GM12892 (cell line): ENCODE measurements around the gene CSH1.

ENCODE experiments used
- POLR2A ChIP-seq: IDR thresholded peaks from 2 replicates; pipeline ENCODE4 v1.6.1; 2011; ENCODE audit warnings: low read depth, low read length, control low read depth
- TAF1 ChIP-seq: IDR thresholded peaks from 2 replicates; pipeline ENCODE4 v1.6.1; 2011; ENCODE audit warnings: low read depth, mild to moderate bottlenecking, control low read depth, low read length, borderline replicate concordance

GRCh38 chr17:63925615-63926014 is 29.2 kb upstream of the CSH1 start:
- TF ChIP-seq POLR2A (no peak), TAF1 (no peak)
